H1 (cell line): Measurements from ENCODE around the gene ANKRD17. TPM values are rescaled to one million over a fixed set of nuclear protein-coding genes. Genes with fewer than 3 reads are reported as not detected.
A peak's percentile ranks its signal among the peaks of the same experiment; 100 is the strongest.

Source experiments
- CTCF ChIA-PET: fragments of 300-600 bp; sonication (Branson Sonifier 250); formaldehyde crosslinking; loops from one replicate; lab custom pipeline; 2021; ENCODE audit not compliant: partially characterized antibody; lab: Charles Lee
- POLR2A ChIA-PET: fragments of 300-600 bp; sonication (Branson Sonifier 250); formaldehyde crosslinking; loops from one replicate; lab custom pipeline; 2021; ENCODE audit warnings: inconsistent platforms; ENCODE audit not compliant: partially characterized antibody; lab: Charles Lee
- DNase-seq, 2 experiments: peaks; one replicate each; pipeline versions ENCODE4 v3.0.0 to v3.0.0-alpha.2; 2010 to 2022; ENCODE audit warnings: low spot score in 2 of 2, low read depth in 1 of 2, mixed read lengths in 1 of 2
- FAIRE-seq: peaks from 2 replicates; lab custom pipeline; 2011; peaks lifted over from hg19 to GRCh38; lab: Jason Lieb, UNC
- H2AFZ ChIP-seq: 2 replicates; pipeline ENCODE4 v1.8.1; 2012; ENCODE audit warnings: low read length, inconsistent platforms
- H2AK5ac ChIP-seq: 2 replicates; pipeline ENCODE4 v1.6.1; 2013; ENCODE audit warnings: low read depth, low read length
- H2BK120ac ChIP-seq: replicated peaks from 2 replicates; pipeline ENCODE3; 2013; ENCODE audit warnings: low read depth, low read length, inconsistent platforms
- H2BK12ac ChIP-seq: 2 replicates; pipeline ENCODE4 v1.6.1; 2013; ENCODE audit warnings: low read depth, low read length
- H2BK15ac ChIP-seq: 2 replicates; pipeline ENCODE4 v1.6.1; 2013; ENCODE audit warnings: low read length
- H2BK20ac ChIP-seq: 2 replicates; pipeline ENCODE4 v1.6.1; 2013; ENCODE audit warnings: low read length
- H2BK5ac ChIP-seq: 2 replicates; pipeline ENCODE4 v1.6.1; 2013; ENCODE audit warnings: low read depth, low read length
- H3K14ac ChIP-seq: 2 replicates; pipeline ENCODE4 v1.6.1; 2013; ENCODE audit warnings: inconsistent platforms; ENCODE audit not compliant: insufficient read length
- H3K18ac ChIP-seq: 2 replicates; pipeline ENCODE4 v1.6.1; 2013; ENCODE audit warnings: low read length; ENCODE audit errors: extremely low read depth
- H3K23ac ChIP-seq: 2 replicates; pipeline ENCODE4 v1.6.1; 2013; ENCODE audit warnings: inconsistent platforms; ENCODE audit not compliant: insufficient read length
- H3K23me2 ChIP-seq: 2 replicates; pipeline ENCODE4 v1.6.1; 2013; ENCODE audit warnings: low read depth, low read length
- H3K27ac ChIP-seq: 2 replicates; pipeline ENCODE4 v1.6.1; 2011; ENCODE audit warnings: low read depth, low read length, inconsistent platforms
- H3K27me3 ChIP-seq, 4 experiments: replicated peaks in 1 of 4; 1 replicate in 1 of 4; 2 replicates in 3 of 4; pipeline versions ENCODE4 v1.6.1 to v1.8.1; 2011 to 2013; ENCODE audit warnings: low read length in 3 of 4, mild to moderate bottlenecking in 3 of 4, inconsistent platforms in 2 of 4, mixed read lengths in 2 of 4, moderate library complexity in 1 of 4; ENCODE audit not compliant: control insufficient read depth in 3 of 4, insufficient read depth in 3 of 4; ENCODE audit errors: extremely low read depth in 1 of 4
- H3K36me3 ChIP-seq, 4 experiments: 2 replicates each; pipeline versions ENCODE4 v1.6.1 to v1.8.1; 2011 to 2013; ENCODE audit warnings: mild to moderate bottlenecking in 4 of 4, low read length in 3 of 4, moderate library complexity in 2 of 4, control low read depth in 1 of 4, inconsistent platforms in 1 of 4; ENCODE audit not compliant: insufficient read depth in 4 of 4, control insufficient read depth in 2 of 4
- H3K4ac ChIP-seq: replicated peaks from 2 replicates; pipeline ENCODE3; 2013; ENCODE audit warnings: low read length, low read depth, mixed read lengths, inconsistent platforms; ENCODE audit not compliant: insufficient read length
- H3K4me1 ChIP-seq, 4 experiments: replicated peaks in 1 of 4; 1 replicate in 1 of 4; 2 replicates in 3 of 4; pipeline versions ENCODE4 v1.6.1 to v1.8.1; 2011 to 2013; ENCODE audit warnings: low read length in 3 of 4, inconsistent platforms in 2 of 4, mixed read lengths in 1 of 4; ENCODE audit not compliant: insufficient read depth in 4 of 4, control insufficient read depth in 3 of 4
- H3K4me2 ChIP-seq, 2 experiments: 2 replicates each; pipeline versions ENCODE4 v1.6.1 to v1.8.1; 2011 to 2013; ENCODE audit warnings: low read depth in 2 of 2, low read length in 2 of 2, control low read depth in 1 of 2, inconsistent platforms in 1 of 2, mild to moderate bottlenecking in 1 of 2; ENCODE audit not compliant: insufficient read depth in 1 of 2
- H3K4me3 ChIP-seq, 4 experiments: fragments of 200-600, 300-600 bp in 1 of 4; sonication (generic), shearing (Covaris generic), sonication (Bioruptor Twin) in 1 of 4; 2 replicates each; pipeline versions ENCODE4 v1.5.1 to v1.8.1; 2011 to 2016; ENCODE audit warnings: low read length in 4 of 4, low read depth in 3 of 4, control low read depth in 2 of 4, inconsistent platforms in 2 of 4, mild to moderate bottlenecking in 2 of 4, mixed read lengths in 1 of 4, moderate library complexity in 1 of 4; ENCODE audit not compliant: insufficient read depth in 2 of 4; ENCODE audit errors: extremely low read depth in 1 of 4
- H3K56ac ChIP-seq: replicated peaks from 2 replicates; pipeline ENCODE3; 2013; ENCODE audit warnings: low read depth, mild to moderate bottlenecking, mixed read lengths, low read length, inconsistent platforms; ENCODE audit not compliant: insufficient read length
- H3K79me1 ChIP-seq: 2 replicates; pipeline ENCODE4 v1.6.1; 2013; ENCODE audit warnings: low read depth, low read length, control low read depth
- H3K79me2 ChIP-seq, 2 experiments: 2 replicates each; pipeline versions ENCODE4 v1.6.1 to v1.8.1; 2012 to 2013; ENCODE audit warnings: low read length in 2 of 2, mild to moderate bottlenecking in 2 of 2, inconsistent platforms in 1 of 2; ENCODE audit not compliant: insufficient read depth in 2 of 2, control insufficient read depth in 1 of 2
- H3K9ac ChIP-seq, 4 experiments: replicated peaks in 1 of 4; 1 replicate in 1 of 4; 2 replicates in 3 of 4; pipeline versions ENCODE4 v1.6.1 to v1.8.1; 2011 to 2013; ENCODE audit warnings: low read depth in 3 of 4, low read length in 3 of 4, control low read depth in 2 of 4, mild to moderate bottlenecking in 2 of 4, moderate library complexity in 2 of 4, inconsistent platforms in 1 of 4; ENCODE audit errors: extremely low read depth in 1 of 4
- H3K9me3 ChIP-seq, 2 experiments: 2 replicates each; pipeline versions ENCODE4 v1.6.1 to v1.8.1; 2012 to 2013; ENCODE audit warnings: mild to moderate bottlenecking in 2 of 2, moderate library complexity in 2 of 2, control low read depth in 1 of 2, inconsistent platforms in 1 of 2, low read depth in 1 of 2, low read length in 1 of 2, mixed read lengths in 1 of 2; ENCODE audit not compliant: insufficient read depth in 2 of 2
- H4K20me1 ChIP-seq, 2 experiments: replicated peaks in 1 of 2; 2 replicates each; pipeline versions ENCODE3 to v1.8.1; 2011 to 2013; ENCODE audit warnings: inconsistent platforms in 2 of 2, low read length in 2 of 2, mild to moderate bottlenecking in 1 of 2; ENCODE audit not compliant: insufficient read depth in 2 of 2, control insufficient read depth in 1 of 2
- H4K5ac ChIP-seq: 2 replicates; pipeline ENCODE4 v1.6.1; 2013; ENCODE audit warnings: low read length, low read depth, mixed read lengths, inconsistent platforms; ENCODE audit not compliant: insufficient read length
- H4K8ac ChIP-seq: 2 replicates; pipeline ENCODE4 v1.8.0; 2013; ENCODE audit warnings: mild to moderate bottlenecking, moderate library complexity, low read length, inconsistent platforms; ENCODE audit not compliant: insufficient read depth; ENCODE audit errors: extremely low read depth
- H4K91ac ChIP-seq: replicated peaks from 2 replicates; pipeline ENCODE3; 2013; ENCODE audit warnings: low read length, mixed read lengths, inconsistent platforms; ENCODE audit not compliant: insufficient read length
- ASH2L ChIP-seq: fragments of 200-600, 300-600 bp; sonication (generic); IDR thresholded peaks from one replicate; pipeline ENCODE4 v1.7.1; 2017; ENCODE audit warnings: low read length
- CBX5 ChIP-seq: fragments of 300-800, 300-1000 bp; sonication (generic); IDR thresholded peaks from 2 replicates; pipeline ENCODE4 v1.7.1; 2016; ENCODE audit warnings: antibody characterized with exemption, low read length, low read depth
- CEBPB ChIP-seq: IDR thresholded peaks from 2 replicates; pipeline ENCODE4 v1.6.1; 2012; ENCODE audit warnings: low read depth, low read length
- CHD1 ChIP-seq: IDR thresholded peaks from 2 replicates; pipeline ENCODE4 v1.6.1; 2012; ENCODE audit warnings: low read depth, low read length, improper control_type of control experiment
- CTBP2 ChIP-seq: IDR thresholded peaks from 2 replicates; pipeline ENCODE4 v1.7.0; 2011; ENCODE audit warnings: borderline replicate concordance, mild to moderate bottlenecking, moderate library complexity, mixed read lengths, low read length; ENCODE audit not compliant: insufficient read depth, insufficient read length
- EP300 ChIP-seq, 2 experiments: IDR thresholded peaks; 1 replicate in 1 of 2; 2 replicates in 1 of 2; pipeline ENCODE4 v1.6.1; 2011 to 2012; ENCODE audit warnings: low read depth in 2 of 2, low read length in 2 of 2, mild to moderate bottlenecking in 2 of 2, borderline replicate concordance in 1 of 2, inconsistent platforms in 1 of 2, moderate library complexity in 1 of 2
- JUND ChIP-seq: IDR thresholded peaks from 2 replicates; pipeline ENCODE4 v1.6.1; 2011; ENCODE audit warnings: mild to moderate bottlenecking, improper control_type of control experiment, low read length
- MAFK ChIP-seq: IDR thresholded peaks from 2 replicates; pipeline ENCODE4 v1.6.1; 2012; ENCODE audit warnings: low read depth, mild to moderate bottlenecking, improper control_type of control experiment, low read length
- TCF12 ChIP-seq: IDR thresholded peaks from 2 replicates; pipeline ENCODE4 v1.6.1; 2011; ENCODE audit warnings: low read depth, mild to moderate bottlenecking, low read length
- WGBS, 2 experiments: shearing (Covaris generic) in 1 of 2; methylation state at CpG; one replicate each; pipeline versions ENCODE4 v1.1.6 to v1.1.7; 2013 to 2015; ENCODE audit warnings: low lambda C conversion rate in 2 of 2, mixed read lengths in 2 of 2, inconsistent platforms in 1 of 2, low coverage in 1 of 2, missing lambda C conversion rate in 1 of 2; ENCODE audit not compliant: insufficient replicate concordance in 2 of 2, insufficient coverage in 1 of 2, insufficient read length in 1 of 2; ENCODE audit errors: extremely low coverage in 1 of 2, missing lambda C conversion rate in 1 of 2; 5-methylcytosine and 5-hydroxymethylcytosine counted together
- polyA plus RNA-seq, 7 experiments: library from polyadenylated mRNA; depleted of rRNA in 3 of 7; stranded (reverse) in 5 of 7; unstranded in 2 of 7; fragments of >200 nt in 5 of 7; fragments of 200-250 nt in 2 of 7; gene quantifications; 1 replicate in 5 of 7; 2 replicates in 1 of 7; 4 replicates in 1 of 7; pipeline versions ENCODE4 v1.2.1 to v1.2.3, GENCODE V29; 2011 to 2013; ENCODE audit warnings: missing spikeins in 2 of 7, mixed read lengths in 2 of 7
- total RNA-seq: library from RNA; stranded (reverse); fragmentation: NEBNext Ultra II Directional; extraction: Animal tissue kit (Norgen Biotek cat#: 25700); gene quantifications from 2 replicates; pipeline ENCODE4 v1.2.1, GENCODE V29; 2021

The ANKRD17 gene
- total and polyA plus RNA-seq, 2 of the 8 experiments (the other 6 are each of a cell fraction or from before 2014, with no cell fraction given), result 42.4 to 93.7 TPM

GRCh38 chr4:73222466-73223257 is 35.9 kb downstream of the ANKRD17 start:
- H3K23me2 ChIP-seq, result no peaks in the 10 kb centered on the region
- H4K5ac ChIP-seq, result no peak overlapping the region
- no peak overlapping the region for H2BK12ac ChIP-seq
- POLR2A ChIA-PET, result interaction anchor here (1.2 to 1.8 kb wide), 4 partner anchors 12 to 57 kb away, joined by 3 to 4 read pairs (median 3); no protein-coding TSS in a partner anchor
- H3K4me1 ChIP-seq, result peaks cover 4 to 12% (median 8%) of the 10 kb centered on the region in 4 experiments
- no peak overlapping the region for H3K23ac ChIP-seq
- H3K27ac ChIP-seq, result no peak overlapping the region
- H3K36me3 ChIP-seq, result no peaks in the 10 kb centered on the region; a peak in 1 of 8 replicates
- TF ChIP-seq ASH2L (no peak), CHD1 (no peak), EP300 (IDR thresholded peaks at IDR 0.05; ENCODE audit: borderline replicate concordance in 1 of 2, low read depth in 2 of 2, low read length in 2 of 2) (0 out of 3 replicates have a peak, but pooled peaks of 1 of the 2 experiments have one; percentile 17), CTBP2 (no peak), MAFK (0 out of 2 replicates have a peak, but pooled peaks have one; percentile 6), CEBPB (no peak), CBX5 (no peak), JUND (peak; percentile 71), TCF12 (no peak)
- TF ChIP-seq, all 59 proteins: peak for 3
- no peak overlapping the region for H4K8ac ChIP-seq
- H2AK5ac ChIP-seq, result no peak overlapping the region
- DNase-seq (no peak), FAIRE-seq (no peak)
- H3K14ac ChIP-seq, result no peak overlapping the region
- CTCF ChIA-PET, result interaction anchor here (0.6 to 1.2 kb wide), 4 partner anchors 18 to 89 kb away, joined by 3 to 4 read pairs (median 3); no protein-coding TSS in a partner anchor
- H3K4me3 ChIP-seq, result peak overlapping the region in 1 of 4 experiments; percentile 10; a peak in 1 of 8 replicates
- peak overlapping the region; percentile 31 to 54 for H3K4me2 ChIP-seq
- H2BK5ac ChIP-seq, result no peak overlapping the region
- H3K27me3 ChIP-seq, result no peaks in the 10 kb centered on the region
- H3K9ac ChIP-seq, result no peak overlapping the region
- H2BK120ac ChIP-seq, result no peak overlapping the region
- H3K18ac ChIP-seq, result no peak overlapping the region
- H3K9me3 ChIP-seq, result no peaks in the 10 kb centered on the region
- H2BK15ac ChIP-seq, result no peak overlapping the region
- peaks cover 3% of the 10 kb centered on the region; the same call in 1 of the 2 replicates for H3K79me1 ChIP-seq
- H2BK20ac ChIP-seq, result no peak overlapping the region
- 52% methylated on average over 6 of the region's 6 CpGs; no CpG with 5 or more reads in 1 of the 2 experiments for WGBS, 2 experiments
- no peak overlapping the region for H3K4ac ChIP-seq
- H3K56ac ChIP-seq, result no peak overlapping the region
- no peak overlapping the region for H2AFZ ChIP-seq
- H4K20me1 ChIP-seq, result peaks cover 6 to 10% of the 10 kb centered on the region in 2 experiments
- no peak overlapping the region for H4K91ac ChIP-seq
- peaks cover 0 to 91% of the 10 kb centered on the region in 2 experiments; a peak in 3 of 4 replicates for H3K79me2 ChIP-seq
